Putamen (tissue), 1 donor: ENCODE measurements around the gene XKR8.
"Not testable (repeated sequence)": the region's sequence is repeated elsewhere in the genome, so short reads cannot be mapped to it uniquely, and the experiment has no call there.

Experiments
- DNase-seq: peaks from one replicate; pipeline ENCODE4 v3.0.0-alpha.2; 2016; ENCODE audit warnings: low spot score

Gene XKR8

GRCh38 chr1:27990920-27991537, 31.3 kb downstream of the XKR8 start:
- DNase-seq = no peak

- no peak for DNase-seq
Measured at GRCh38 chr1:27992276-27992675, 32.5 kb downstream of the XKR8 start.

- DNase-seq = no peak
Measured at GRCh38 chr1:27993241-27993640, 33.5 kb downstream of the XKR8 start.

- no peak for DNase-seq
Measured at GRCh38 chr1:27994060-27994459, 34.3 kb downstream of the XKR8 start.

- DNase-seq = not testable (repeated sequence)
Measured at GRCh38 chr1:27994526-27994925, 34.8 kb downstream of the XKR8 start.

- DNase-seq = no peak
Measured at GRCh38 chr1:27999055-27999454, 39.3 kb downstream of the XKR8 start.

GRCh38 chr1:28002600-28002999, 42.8 kb downstream of the XKR8 start:
- no peak for DNase-seq

GRCh38 chr1:28003117-28003516, 43.3 kb downstream of the XKR8 start:
- not testable (repeated sequence) for DNase-seq

- DNase-seq = no peak
Measured at GRCh38 chr1:28010969-28011368, 51.2 kb downstream of the XKR8 start.
